ENCODE measurements around the gene PDE8A. TPM values are rescaled to one million over a fixed set of nuclear protein-coding genes. Genes with fewer than 3 reads are reported as not detected.
"Not testable (repeated sequence)": the region's sequence is repeated elsewhere in the genome, so short reads cannot be mapped to it uniquely, and the experiment has no call there.

PDE8A gene
- total RNA-seq, 1 donor from 2014 or later: 22.9 TPM

GRCh38 chr15:85174521-85174920, 192.9 kb downstream of the PDE8A start:
- no peaks in the 10 kb centered on the region for H3K27me3 ChIP-seq
- intact Hi-C loops (cut with DNase I): no loop called here
- H3K9me3 ChIP-seq: peaks cover 0 to 12% of the 10 kb centered on the region in 2 donors
- no peak for DNase-seq (ENCODE audit: low spot score in 2 of 2)
- no peaks in the 10 kb centered on the region for H3K4me1 ChIP-seq
- no peak overlapping the region for H3K4me3 ChIP-seq
- no peak for TF ChIP-seq CTCF (IDR thresholded peaks at IDR 0.05)
- no peaks in the 10 kb centered on the region for H3K36me3 ChIP-seq
- H3K27ac ChIP-seq: no peak overlapping the region

- H3K27ac ChIP-seq; H3K4me1 ChIP-seq; H3K9me3 ChIP-seq; intact Hi-C loops (cut with DNase I); DNase-seq (ENCODE audit: low spot score in 2 of 2); H3K4me3 ChIP-seq; H3K36me3 ChIP-seq; H3K27me3 ChIP-seq: not testable (repeated sequence)
Observed at GRCh38 chr15:85177042-85177515, 195.4 kb downstream of the PDE8A start.

- H3K4me3 ChIP-seq: no peak overlapping the region
- TF ChIP-seq CTCF (IDR thresholded peaks at IDR 0.05): no peak
- no peaks in the 10 kb centered on the region for H3K36me3 ChIP-seq
- no peak overlapping the region for H3K27ac ChIP-seq
- no peaks in the 10 kb centered on the region for H3K27me3 ChIP-seq
- H3K4me1 ChIP-seq: no peaks in the 10 kb centered on the region
- no peaks in the 10 kb centered on the region for H3K9me3 ChIP-seq
- DNase-seq (ENCODE audit: low spot score in 2 of 2): no peak
- intact Hi-C loops (cut with DNase I): no loop called here
Observed at GRCh38 chr15:85178308-85178707, 196.7 kb downstream of the PDE8A start.

GRCh38 chr15:85179700-85180099, 198.0 kb downstream of the PDE8A start:
- Histone ChIP-seq H3K27ac (no peak overlapping the region), H3K9me3 (no peaks in the 10 kb centered on the region), H3K27me3 (no peaks in the 10 kb centered on the region), H3K4me3 (no peak overlapping the region), H3K36me3 (no peaks in the 10 kb centered on the region), H3K4me1 (no peaks in the 10 kb centered on the region)
- no peak for TF ChIP-seq CTCF (IDR thresholded peaks at IDR 0.05)
- intact Hi-C loops (cut with DNase I): no loop called here
- DNase-seq (ENCODE audit: low spot score in 2 of 2): no peak

- H3K27ac ChIP-seq; H3K27me3 ChIP-seq; H3K4me3 ChIP-seq; H3K9me3 ChIP-seq; H3K4me1 ChIP-seq; DNase-seq (ENCODE audit: low spot score in 2 of 2); H3K36me3 ChIP-seq; intact Hi-C loops (cut with DNase I): not testable (repeated sequence)
Observed at GRCh38 chr15:85185350-85185749, 203.7 kb downstream of the PDE8A start.

GRCh38 chr15:85188171-85188577, 206.5 kb downstream of the PDE8A start:
- H3K4me3 ChIP-seq; H3K27ac ChIP-seq; intact Hi-C loops (cut with DNase I); H3K4me1 ChIP-seq; H3K9me3 ChIP-seq; H3K36me3 ChIP-seq; H3K27me3 ChIP-seq; DNase-seq (ENCODE audit: low spot score in 2 of 2): not testable (repeated sequence)

Other genes starting within 250 kb of the PDE8A start
- 36.1 TPM for gene ZNF592, start 233.3 kb upstream of the PDE8A start, total RNA-seq
- gene ALPK3, start 164.5 kb upstream of the PDE8A start, total RNA-seq: 38.0 TPM
- gene SLC28A1, start 97.2 kb upstream of the PDE8A start, total RNA-seq: not detected

All from ascending aorta (tissue), 2 donors.